H54 (cell line): Measurements from ENCODE around the gene FBXO46.

Experiments used
- DNase-seq: peaks from one replicate; pipeline ENCODE4 v3.0.0; 2011; ENCODE audit warnings: low spot score, mixed read lengths; ENCODE audit not compliant: insufficient read length
- FAIRE-seq: peaks from 3 replicates; lab custom pipeline; 2011; peaks lifted over from hg19 to GRCh38; lab: Jason Lieb, UNC
- POLR2A ChIP-seq: IDR thresholded peaks from 2 replicates; pipeline ENCODE4 v1.6.1; 2011; ENCODE audit warnings: low read depth, mild to moderate bottlenecking, low read length

FBXO46 gene, protein sequence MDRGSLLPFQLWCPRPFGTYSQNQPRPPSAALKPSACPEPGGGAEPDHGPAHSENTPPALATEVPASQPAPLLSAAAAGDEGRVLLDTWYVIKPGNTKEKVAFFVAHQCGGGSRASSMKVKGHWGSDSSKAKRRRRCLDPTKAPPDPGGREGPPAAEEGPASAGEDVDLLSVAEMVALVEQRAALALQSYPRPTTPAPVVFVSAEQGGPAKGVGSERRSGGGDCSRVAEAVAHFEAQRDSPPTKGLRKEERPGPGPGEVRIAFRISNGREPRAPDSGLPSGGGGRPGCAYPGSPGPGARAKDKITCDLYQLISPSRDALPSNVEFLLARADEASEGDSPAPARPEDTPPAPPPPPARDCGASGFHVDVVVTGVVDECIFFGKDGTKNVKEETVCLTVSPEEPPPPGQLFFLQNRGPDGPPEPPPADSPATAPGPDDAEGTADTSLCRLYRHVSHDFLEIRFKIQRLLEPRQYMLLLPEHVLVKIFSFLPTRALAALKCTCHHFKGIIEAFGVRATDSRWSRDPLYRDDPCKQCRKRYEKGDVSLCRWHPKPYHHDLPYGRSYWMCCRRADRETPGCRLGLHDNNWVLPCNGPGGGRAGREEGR

DNA sequence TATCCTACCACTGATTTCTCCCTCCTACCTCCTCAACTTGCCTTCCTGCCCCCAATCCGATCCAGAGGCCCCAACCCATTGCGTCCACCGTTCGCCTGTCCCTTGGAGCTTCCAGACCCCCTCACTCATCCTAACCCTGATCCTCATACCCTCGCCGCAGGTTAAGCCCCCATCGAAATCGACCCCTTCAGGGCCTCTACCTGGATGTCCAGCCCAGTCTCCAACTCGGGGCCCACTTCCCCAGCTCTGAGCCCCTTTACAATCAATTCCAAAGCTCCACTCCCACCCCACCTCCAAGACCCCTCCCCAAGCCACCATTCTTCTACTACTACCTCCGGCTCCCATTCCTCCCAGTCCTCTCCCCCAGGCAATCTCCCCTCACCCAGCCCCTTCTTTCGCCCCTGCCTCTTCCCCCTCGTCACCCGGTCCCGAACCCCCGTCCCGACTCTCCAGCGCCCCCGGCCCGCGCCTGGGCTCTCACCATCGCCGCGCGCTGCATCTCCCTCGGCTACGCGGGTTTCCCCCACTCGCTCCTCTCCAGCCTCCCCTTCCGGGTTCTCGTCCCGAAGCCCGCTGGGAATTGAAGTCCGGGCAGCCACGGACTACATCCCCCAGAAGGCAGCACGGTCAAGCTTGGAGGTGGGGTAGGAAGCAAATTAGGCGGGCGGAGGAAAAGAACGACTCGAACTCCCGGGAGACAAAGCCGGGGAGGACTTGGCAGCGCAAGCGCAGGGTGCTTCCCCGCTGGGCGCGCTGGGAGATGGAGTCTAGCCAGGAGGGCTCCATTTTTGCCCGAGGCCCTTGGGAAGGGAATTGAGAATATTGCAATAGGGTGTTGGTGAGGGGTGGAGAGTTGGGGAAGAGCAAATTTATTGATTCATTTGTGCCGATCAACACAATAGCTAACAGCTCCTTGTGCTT lies at the start of gene FBXO46:
Gene FBXO46, minus strand, starts transcription at position 529 of the 921 bp plus-strand sequence. CDS start 17,401 bp downstream, outside the sequence.
- peak; percentile 11 for FAIRE-seq
- peak; percentile 51; the same call in 1 of the 2 replicates for TF ChIP-seq POLR2A
- peak; percentile 79 for DNase-seq

DNA sequence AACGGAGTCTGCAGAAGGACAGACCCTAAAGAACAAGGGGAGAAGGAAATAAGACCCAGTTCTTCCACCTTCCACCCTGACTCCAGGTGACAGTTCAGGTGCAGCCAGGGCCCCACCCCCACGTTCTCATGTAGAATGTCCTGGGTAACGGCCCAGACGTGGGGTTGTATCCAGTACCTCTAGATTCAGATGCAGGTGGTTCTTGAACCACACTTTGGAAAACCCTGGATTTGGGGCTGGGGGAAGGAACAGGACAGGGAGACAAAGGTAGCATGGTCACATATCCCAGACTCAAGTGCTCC lies 49.4 kb upstream of the FBXO46 start:
- DNase-seq: no peak
- TF ChIP-seq POLR2A: no peak
- no peak for FAIRE-seq

DNA sequence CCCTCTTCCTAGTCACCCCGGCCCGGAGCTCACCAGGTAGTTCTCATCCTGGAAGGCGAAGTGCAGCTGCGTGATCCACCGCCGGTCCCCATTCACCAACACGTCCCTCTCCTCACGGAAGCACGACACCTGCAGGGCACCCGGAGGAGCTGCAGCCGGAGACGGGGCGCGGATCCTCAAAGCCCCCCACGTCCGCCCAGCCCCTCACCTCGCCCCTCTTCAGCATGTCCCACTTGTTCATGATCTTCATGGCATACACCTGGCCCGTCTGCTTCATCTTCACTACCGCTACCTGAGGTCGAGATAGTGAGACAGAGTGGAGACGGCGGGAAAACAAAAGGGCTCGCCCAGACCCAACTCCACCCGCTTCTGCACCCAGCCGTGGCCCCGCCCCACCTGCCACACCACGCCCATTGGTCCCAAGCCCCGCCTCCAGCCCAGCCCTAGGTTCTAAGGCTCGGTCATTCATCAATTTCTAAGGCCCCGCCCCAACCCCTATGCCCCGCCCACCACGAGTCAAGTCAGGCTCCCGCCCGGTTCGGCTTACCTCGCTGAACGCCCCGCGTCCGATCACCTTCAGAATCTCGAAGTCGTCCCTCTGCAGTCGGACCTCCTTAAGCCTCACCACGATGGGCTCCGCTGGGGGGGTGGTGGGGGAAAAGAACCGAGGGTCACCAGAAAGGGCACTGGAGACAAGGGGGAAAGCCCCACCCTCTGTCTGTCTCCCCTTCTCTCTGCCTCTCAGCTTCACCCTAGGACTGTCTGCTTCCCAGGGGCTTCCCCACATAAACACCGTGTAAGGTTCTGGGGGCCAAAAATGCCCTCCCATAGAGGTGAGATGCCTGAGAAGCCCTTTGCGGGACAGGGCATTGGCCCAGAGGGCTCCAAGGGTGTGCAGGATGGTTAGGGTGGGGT lies 48.8 kb upstream of the FBXO46 start:
- DNase-seq: no peak
- TF ChIP-seq POLR2A: no peak
- no peak for FAIRE-seq

DNA sequence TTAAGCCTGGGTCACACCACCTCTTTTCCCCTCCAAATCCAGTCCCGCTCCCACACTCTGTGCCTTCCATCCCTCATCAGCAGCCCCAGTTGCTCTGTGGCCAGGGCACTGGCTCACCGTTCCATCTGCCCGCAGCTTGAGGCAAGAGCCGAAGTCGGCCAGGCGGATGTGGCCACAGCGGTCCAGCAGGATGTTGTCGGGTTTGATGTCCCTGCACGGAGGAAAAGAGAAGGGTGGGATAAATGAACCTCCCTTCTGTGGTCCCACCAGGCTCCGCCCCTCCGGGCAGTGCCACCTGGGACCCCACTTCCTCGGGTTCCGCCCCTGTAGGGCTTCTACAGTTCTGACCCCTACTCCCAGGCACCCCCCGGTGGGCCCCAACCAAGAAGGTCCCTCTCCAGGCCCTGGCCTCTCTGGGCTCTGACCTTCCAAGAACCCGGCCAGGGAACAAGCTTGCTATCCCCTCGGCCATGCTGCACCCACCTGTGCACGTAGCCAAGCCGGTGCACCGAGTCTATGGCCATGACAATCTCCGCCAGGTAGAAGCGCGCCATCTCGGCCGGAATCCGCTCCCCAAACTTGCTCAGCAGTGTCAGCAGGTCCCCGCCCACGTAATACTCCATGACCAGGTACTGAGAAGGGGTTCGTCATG lies 47.4 kb upstream of the FBXO46 start:
- DNase-seq (no peak), FAIRE-seq (no peak)
- no peak for TF ChIP-seq POLR2A

DNA sequence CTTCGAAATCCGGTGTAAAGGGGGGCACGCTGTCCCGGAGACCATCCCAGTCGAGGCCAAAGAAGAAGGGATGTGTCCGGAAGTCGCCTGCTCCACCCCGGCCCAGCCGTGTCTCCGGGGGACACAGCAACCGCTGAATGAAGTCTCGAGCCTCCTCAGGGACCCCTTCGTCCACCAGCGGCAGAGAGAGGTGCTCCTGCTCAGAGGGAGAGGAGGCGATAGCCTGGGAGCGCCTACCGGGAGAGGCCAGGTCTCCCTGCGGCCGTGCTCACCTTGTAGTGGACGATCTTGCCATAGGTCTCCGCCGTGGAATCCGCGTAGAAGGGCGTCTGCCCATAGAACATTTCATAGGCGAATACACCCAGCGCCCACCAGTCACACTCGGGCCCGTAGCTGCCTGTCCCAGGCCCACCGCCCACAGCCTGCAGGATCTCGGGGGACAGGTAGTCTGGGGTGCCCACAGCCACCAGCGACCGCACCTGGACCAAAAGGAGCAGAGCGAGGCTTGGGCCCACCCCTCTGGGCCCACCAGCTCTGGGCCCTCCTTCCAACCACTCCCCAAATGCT lies 46.8 kb upstream of the FBXO46 start:
- DNase-seq (no peak), FAIRE-seq (no peak)
- no peak for TF ChIP-seq POLR2A

DNA sequence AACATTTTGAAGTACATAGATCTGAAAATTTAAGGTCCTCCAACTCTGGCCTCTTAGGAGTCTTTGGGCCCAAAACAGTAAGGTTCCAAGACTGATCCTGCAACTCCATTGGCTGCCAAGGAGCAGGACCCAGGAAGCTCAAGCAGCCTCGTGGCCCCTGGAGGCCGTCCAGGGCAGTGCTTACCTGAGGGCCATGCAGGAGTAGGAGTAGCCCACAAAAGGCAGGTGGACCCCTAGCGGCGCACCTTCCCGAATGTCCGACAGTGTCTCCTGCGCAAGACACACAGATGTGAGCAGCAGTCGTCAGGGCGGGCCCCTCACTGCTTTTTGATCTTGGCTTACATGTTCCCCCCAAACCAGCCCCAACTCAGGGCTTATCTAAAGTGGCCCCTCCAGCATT lies 44.1 kb upstream of the FBXO46 start:
- TF ChIP-seq POLR2A: no peak
- no peak for FAIRE-seq
- DNase-seq: no peak

DNA sequence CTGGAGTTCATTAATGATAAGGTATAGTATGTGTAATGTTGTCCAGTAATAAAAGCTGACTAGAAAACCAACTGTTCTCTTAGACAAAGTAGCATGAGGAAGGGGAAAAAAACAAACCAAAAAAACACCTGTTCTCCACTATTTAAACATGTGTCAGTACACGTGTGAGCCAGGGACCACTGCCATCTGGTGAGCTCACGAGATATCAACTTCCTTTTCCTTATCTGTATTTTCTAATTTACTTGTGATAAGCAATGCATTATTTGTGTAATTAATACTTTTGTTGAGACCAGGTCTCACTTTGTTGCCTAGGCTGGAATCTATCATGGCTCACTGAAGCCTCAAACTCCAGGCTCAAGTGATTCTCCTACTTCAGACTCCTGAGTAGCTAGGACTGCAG lies 42.7 kb upstream of the FBXO46 start:
- DNase-seq (no peak), FAIRE-seq (no peak)
- TF ChIP-seq POLR2A: no peak

DNA sequence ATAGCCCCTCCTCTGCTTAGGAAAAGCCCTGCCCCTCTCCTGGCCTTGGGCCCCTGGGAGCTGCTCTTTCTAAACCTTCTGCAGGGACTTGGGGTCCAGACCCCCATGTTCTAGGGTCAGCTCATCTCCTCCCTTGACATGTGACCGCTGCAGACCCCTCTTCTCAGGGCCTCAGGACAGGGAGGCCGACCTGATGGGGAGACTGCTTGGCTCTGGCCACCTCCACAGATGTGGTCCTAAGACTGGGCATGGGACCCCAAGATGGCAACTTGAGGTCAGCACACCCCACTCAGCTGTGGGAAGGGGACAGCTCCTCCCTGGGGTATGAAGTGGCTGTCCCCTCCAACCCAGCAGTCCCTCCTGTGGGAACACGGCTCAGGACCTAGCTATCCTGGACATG lies 42.2 kb upstream of the FBXO46 start:
- FAIRE-seq: no peak
- no peak for TF ChIP-seq POLR2A
- DNase-seq: no peak

DNA sequence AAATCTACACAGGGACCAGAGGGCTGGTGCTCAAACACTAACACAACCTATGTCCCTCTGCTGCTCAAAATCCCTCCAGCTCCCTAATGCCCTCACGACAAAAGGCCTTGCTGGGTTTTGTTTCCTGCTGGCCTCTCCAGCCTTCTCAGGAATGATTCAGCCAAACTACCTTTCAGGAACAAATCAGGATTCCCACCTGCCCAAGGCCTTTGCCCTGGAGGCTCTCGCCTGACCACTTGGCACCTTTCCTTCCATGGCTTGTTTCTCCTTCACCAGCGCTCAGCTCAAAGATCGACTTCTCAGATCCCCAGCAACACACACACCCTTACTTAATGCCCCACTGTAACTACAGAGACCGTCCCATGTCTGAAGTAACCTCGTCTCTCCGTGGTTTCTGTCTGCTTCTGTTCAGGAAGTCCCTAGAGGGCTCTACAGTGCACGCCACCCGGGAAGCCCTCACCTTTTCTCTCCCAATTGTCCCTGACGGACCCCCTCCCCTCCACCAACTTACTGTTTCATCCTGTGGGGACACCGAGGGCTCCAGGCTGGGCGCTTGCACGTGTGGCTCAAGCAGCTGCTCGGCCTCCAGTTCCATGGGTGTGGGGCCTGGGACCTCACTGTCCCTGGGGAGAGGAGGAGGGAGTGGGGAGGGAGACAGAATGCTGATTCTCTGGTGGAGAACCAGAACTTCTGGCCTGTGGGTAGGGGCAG lies 41.6 kb upstream of the FBXO46 start:
- FAIRE-seq: no peak
- no peak for DNase-seq
- TF ChIP-seq POLR2A: no peak

DNA sequence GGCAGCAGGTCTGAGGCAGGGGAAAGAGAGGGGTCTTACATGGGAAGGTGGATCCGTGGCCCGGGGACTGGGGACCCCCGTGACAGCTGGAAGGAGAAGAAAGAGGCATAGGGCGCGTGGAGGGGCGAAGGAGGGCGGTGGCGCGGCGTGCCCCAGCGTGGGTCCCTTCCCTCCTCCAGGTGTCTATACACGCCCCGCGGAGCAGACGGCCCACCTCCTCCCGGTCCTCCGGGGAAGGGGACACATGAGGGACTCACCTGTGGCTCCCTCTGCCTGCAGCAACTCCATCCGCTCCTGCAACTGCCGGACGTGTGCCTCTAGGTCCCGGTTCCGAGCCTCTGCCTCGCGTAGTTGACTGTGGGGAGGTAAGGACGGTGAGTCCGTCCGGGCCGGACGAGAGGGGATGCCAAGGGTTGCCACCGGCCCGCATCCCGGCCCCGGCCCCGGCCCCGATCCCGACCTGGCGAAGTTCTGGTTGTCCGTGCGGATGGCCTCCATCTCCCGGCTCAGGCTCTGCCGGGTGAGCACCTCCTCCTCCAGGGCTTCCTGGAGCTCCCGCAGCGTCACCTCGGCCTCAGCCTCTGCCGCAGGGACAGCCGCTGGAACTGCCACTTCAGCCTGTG lies 40.7 kb upstream of the FBXO46 start:
- no peak for FAIRE-seq
- no peak for TF ChIP-seq POLR2A
- no peak for DNase-seq
